Peyer's patch (tissue), 4 donors: ENCODE results near the gene PACS1. TPM values are rescaled to one million over a fixed set of nuclear protein-coding genes. Genes with fewer than 3 reads are reported as not detected.

Source experiments
- DNase-seq, 3 donors: peaks; one replicate each; pipeline ENCODE4 v3.0.0-alpha.2; 2017 to 2019
- H3K27ac ChIP-seq, 4 donors: fragments of 200-600 bp; sonication (generic); one replicate each; pipeline ENCODE4 v1.5.1; 2016 to 2019
- H3K27me3 ChIP-seq, 2 donors: fragments of 200-600 bp; sonication (generic); one replicate each; pipeline ENCODE4 v1.5.1; 2019
- H3K36me3 ChIP-seq, 3 donors: fragments of 200-600 bp; sonication (generic); one replicate each; pipeline ENCODE4 v1.5.1; 2016 to 2019
- H3K4me1 ChIP-seq, 4 donors: fragments of 200-600 bp; sonication (generic); one replicate each; pipeline ENCODE4 v1.5.1; 2016 to 2019
- H3K4me3 ChIP-seq, 4 donors: fragments of 200-600 bp; sonication (generic); 1 replicate in 3 of 4; 2 replicates in 1 of 4; pipeline ENCODE4 v1.5.1; 2016 to 2019; ENCODE audit warnings: mild to moderate bottlenecking in 1 of 4
- H3K9me3 ChIP-seq, 4 donors: fragments of 200-600 bp; sonication (generic); one replicate each; pipeline ENCODE4 v1.5.1; 2016 to 2019; ENCODE audit warnings: mild to moderate bottlenecking in 1 of 4
- POLR2A ChIP-seq, 2 donors: fragments of 450-650 bp; IDR thresholded peaks; one replicate each; pipeline ENCODE4 v1.5.1; 2017; ENCODE audit warnings: antibody characterized with exemption in 2 of 2, mild to moderate bottlenecking in 2 of 2, moderate library complexity in 2 of 2
- total RNA-seq, 4 donors: library from RNA; depleted of rRNA; stranded (reverse); fragments of >200 nt; gene quantifications; one replicate each; pipeline ENCODE4 v1.1.0, GENCODE V29; 2016
- TF ChIP-seq, protein P1 (sequence below), 6 experiments: fragments of 450-650 bp in 4 of 6; fragments of 200-600 bp in 2 of 6; sonication (generic) in 1 of 6; IDR thresholded peaks; one replicate each; pipeline ENCODE4 v1.5.1; 2017 to 2019; ENCODE audit warnings: antibody characterized with exemption in 6 of 6, mild to moderate bottlenecking in 3 of 6, moderate library complexity in 1 of 6

PACS1 gene
- total RNA-seq, 4 donors from 2014 or later: 10.3 to 52.0 (median 22.3) TPM

- TF ChIP-seq POLR2A (IDR thresholded peaks at IDR 0.05): no peak
- TF ChIP-seq, protein P1, sequence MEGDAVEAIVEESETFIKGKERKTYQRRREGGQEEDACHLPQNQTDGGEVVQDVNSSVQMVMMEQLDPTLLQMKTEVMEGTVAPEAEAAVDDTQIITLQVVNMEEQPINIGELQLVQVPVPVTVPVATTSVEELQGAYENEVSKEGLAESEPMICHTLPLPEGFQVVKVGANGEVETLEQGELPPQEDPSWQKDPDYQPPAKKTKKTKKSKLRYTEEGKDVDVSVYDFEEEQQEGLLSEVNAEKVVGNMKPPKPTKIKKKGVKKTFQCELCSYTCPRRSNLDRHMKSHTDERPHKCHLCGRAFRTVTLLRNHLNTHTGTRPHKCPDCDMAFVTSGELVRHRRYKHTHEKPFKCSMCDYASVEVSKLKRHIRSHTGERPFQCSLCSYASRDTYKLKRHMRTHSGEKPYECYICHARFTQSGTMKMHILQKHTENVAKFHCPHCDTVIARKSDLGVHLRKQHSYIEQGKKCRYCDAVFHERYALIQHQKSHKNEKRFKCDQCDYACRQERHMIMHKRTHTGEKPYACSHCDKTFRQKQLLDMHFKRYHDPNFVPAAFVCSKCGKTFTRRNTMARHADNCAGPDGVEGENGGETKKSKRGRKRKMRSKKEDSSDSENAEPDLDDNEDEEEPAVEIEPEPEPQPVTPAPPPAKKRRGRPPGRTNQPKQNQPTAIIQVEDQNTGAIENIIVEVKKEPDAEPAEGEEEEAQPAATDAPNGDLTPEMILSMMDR (IDR thresholded peaks at IDR 0.05): no peak
- no peak for DNase-seq
- no peaks in the 10 kb centered on the region for H3K27me3 ChIP-seq
These were observed 156.0 kb downstream of the PACS1 start for GRCh38 chr11:66226101-66226500.

GRCh38 chr11:66227700-66228099 lies 157.6 kb downstream of the PACS1 start:
- H3K27me3 ChIP-seq: no peaks in the 10 kb centered on the region
- H3K4me3 ChIP-seq: no peak overlapping the region
- TF ChIP-seq, protein P1 (IDR thresholded peaks at IDR 0.05): no peak
- no peak for TF ChIP-seq POLR2A (IDR thresholded peaks at IDR 0.05)
- peaks cover 0 to 17% (median 0%) of the 10 kb centered on the region in 3 donors for H3K36me3 ChIP-seq
- no peak for DNase-seq
- H3K27ac ChIP-seq: no peak overlapping the region
- no peaks in the 10 kb centered on the region for H3K4me1 ChIP-seq
- no peaks in the 10 kb centered on the region for H3K9me3 ChIP-seq

More at GRCh38 chr11:66226101-66226500, 156.0 kb downstream of the PACS1 start:
- H3K36me3 ChIP-seq: peaks cover 0 to 3% (median 0%) of the 10 kb centered on the region in 3 donors
- no peak overlapping the region for H3K27ac ChIP-seq
- no peaks in the 10 kb centered on the region for H3K9me3 ChIP-seq
- peaks cover 0 to 6% (median 0%) of the 10 kb centered on the region in 4 donors for H3K4me1 ChIP-seq
- no peak overlapping the region for H3K4me3 ChIP-seq

GRCh38 chr11:66228521-66228920 lies 158.4 kb downstream of the PACS1 start:
- no peaks in the 10 kb centered on the region for H3K4me1 ChIP-seq
- H3K27me3 ChIP-seq: no peaks in the 10 kb centered on the region
- H3K27ac ChIP-seq: no peak overlapping the region
- DNase-seq: no peak
- TF ChIP-seq, protein P1 (IDR thresholded peaks at IDR 0.05): no peak
- no peak for TF ChIP-seq POLR2A (IDR thresholded peaks at IDR 0.05)
- H3K4me3 ChIP-seq: no peak overlapping the region
- no peaks in the 10 kb centered on the region for H3K9me3 ChIP-seq
- peaks cover 0 to 17% (median 0%) of the 10 kb centered on the region in 3 donors for H3K36me3 ChIP-seq

DNA sequence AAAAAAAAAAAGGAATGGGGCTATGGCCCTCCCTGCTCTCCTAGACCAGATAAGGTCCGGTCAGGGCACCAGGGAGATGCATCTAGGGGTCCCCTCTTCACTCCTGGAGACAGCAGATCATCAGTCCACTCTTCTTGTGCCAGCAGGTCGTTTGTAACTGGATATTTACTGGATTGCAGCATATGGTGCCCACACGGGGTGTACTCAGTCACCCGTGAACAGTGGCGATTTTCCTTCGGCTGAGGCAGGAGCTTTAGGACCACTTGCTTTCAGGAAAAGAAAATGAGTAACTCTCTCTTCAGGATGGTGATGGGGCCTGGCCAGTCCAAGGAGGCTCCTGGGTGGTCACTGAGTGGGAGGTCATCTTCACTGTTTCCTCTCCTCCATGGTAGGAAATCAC lies 160.1 kb downstream of the PACS1 start:
- Histone ChIP-seq H3K9me3 (no peaks in the 10 kb centered on the region), H3K4me3 (no peak overlapping the region), H3K36me3 (peaks cover 0 to 33% (median 0%) of the 10 kb centered on the region in 3 donors), H3K4me1 (no peaks in the 10 kb centered on the region), H3K27ac (no peak overlapping the region), H3K27me3 (no peaks in the 10 kb centered on the region)
- no peak for DNase-seq
- TF ChIP-seq, protein P1 (IDR thresholded peaks at IDR 0.05): no peak
- no peak for TF ChIP-seq POLR2A (IDR thresholded peaks at IDR 0.05)

GRCh38 chr11:66230978-66231377 lies 160.9 kb downstream of the PACS1 start:
- H3K36me3 ChIP-seq: peaks cover 0 to 41% (median 0%) of the 10 kb centered on the region in 3 donors
- H3K9me3 ChIP-seq: no peaks in the 10 kb centered on the region
- H3K4me3 ChIP-seq: no peak overlapping the region
- no peaks in the 10 kb centered on the region for H3K4me1 ChIP-seq
- H3K27me3 ChIP-seq: no peaks in the 10 kb centered on the region
- no peak overlapping the region for H3K27ac ChIP-seq
- DNase-seq: no peak
- TF ChIP-seq, protein P1 (IDR thresholded peaks at IDR 0.05): no peak
- TF ChIP-seq POLR2A (IDR thresholded peaks at IDR 0.05): no peak

DNA sequence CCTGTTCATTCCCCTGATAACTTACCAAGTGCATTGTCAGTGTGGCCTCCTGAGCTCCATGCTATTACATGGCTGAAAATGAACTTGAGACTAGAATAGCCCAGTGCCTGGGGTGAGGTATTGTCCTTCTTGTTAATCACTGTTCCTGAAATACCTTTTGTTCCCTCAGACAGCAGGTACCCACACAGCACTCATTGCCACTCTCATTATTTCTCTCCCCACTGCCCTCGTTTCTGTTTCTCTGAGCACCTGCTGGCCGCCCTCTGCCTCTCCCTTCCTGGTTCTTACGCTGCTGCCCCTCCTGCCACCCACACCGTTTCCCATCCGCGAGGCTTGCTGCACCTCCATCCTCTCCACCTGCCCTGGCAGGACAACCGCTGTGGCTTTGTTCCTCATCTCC lies 161.5 kb downstream of the PACS1 start:
- H3K4me1 ChIP-seq: no peaks in the 10 kb centered on the region
- peaks cover 0 to 42% (median 0%) of the 10 kb centered on the region in 3 donors for H3K36me3 ChIP-seq
- H3K27me3 ChIP-seq: no peaks in the 10 kb centered on the region
- no peak overlapping the region for H3K27ac ChIP-seq
- no peak for DNase-seq
- H3K4me3 ChIP-seq: no peak overlapping the region
- no peak for TF ChIP-seq POLR2A (IDR thresholded peaks at IDR 0.05)
- TF ChIP-seq, protein P1 (IDR thresholded peaks at IDR 0.05): no peak
- H3K9me3 ChIP-seq: no peaks in the 10 kb centered on the region
